Activated B cell treated with CpG ODN at 0.5 μM for 24 hours (primary cell): ENCODE measurements around the gene CBLL2. TPM values are rescaled to one million over a fixed set of nuclear protein-coding genes. Genes with fewer than 3 reads are reported as not detected.

Source experiments
- ATAC-seq: fragments of 200-7000 bp; cut with Tn5 transposase; one replicate; pipeline ENCODE4 v1.10.0; 2021; ENCODE audit warnings: low read depth, mild to moderate bottlenecking, moderate library complexity
- CTCF ChIA-PET: fragments of 350-600 bp; sonication (Branson Sonifier 250); formaldehyde crosslinking; loops from one replicate; lab custom pipeline; 2021; ENCODE audit warnings: antibody characterized with exemption; lab: Charles Lee
- POLR2A ChIA-PET: fragments of 350-600 bp; sonication (Branson Sonifier 250); formaldehyde crosslinking; loops from one replicate; lab custom pipeline; 2021; ENCODE audit warnings: antibody characterized with exemption; lab: Charles Lee
- DNase-seq: peaks from one replicate; pipeline ENCODE4 v3.0.0; 2022
- H3K27ac Mint-ChIP-seq: one replicate; pipeline ENCODE4 v1.8.0; 2020; ENCODE audit warnings: mixed read lengths
- H3K27me3 Mint-ChIP-seq: one replicate; pipeline ENCODE4 v1.8.0; 2021; ENCODE audit warnings: mixed read lengths
- H3K36me3 Mint-ChIP-seq: one replicate; pipeline ENCODE4 v1.8.0; 2021; ENCODE audit warnings: low read depth, mixed read lengths
- H3K4me1 Mint-ChIP-seq: one replicate; pipeline ENCODE4 v1.8.0; 2021; ENCODE audit warnings: mixed read lengths
- H3K4me3 Mint-ChIP-seq: one replicate; pipeline ENCODE4 v1.8.0; 2020; ENCODE audit warnings: mild to moderate bottlenecking, mixed read lengths
- H3K9me3 Mint-ChIP-seq: one replicate; pipeline ENCODE4 v1.8.0; 2020; ENCODE audit warnings: mixed read lengths
- intact Hi-C: fragments of 100-400 bp; cut with micrococcal nuclease; formaldehyde crosslinking; loops from one replicate; pipeline ENCODE4 v1.15.1; 2024
- total RNA-seq: library from RNA; stranded (reverse); gene quantifications from 2 replicates; pipeline ENCODE4 v1.2.3, GENCODE V29; 2022
- TF ChIP-seq, protein P1 (sequence below): fragments of 200-600 bp; IDR thresholded peaks from one replicate; pipeline ENCODE4 v1.8.0; 2022; ENCODE audit warnings: antibody characterized with exemption, mild to moderate bottlenecking

The CBLL2 gene, protein sequence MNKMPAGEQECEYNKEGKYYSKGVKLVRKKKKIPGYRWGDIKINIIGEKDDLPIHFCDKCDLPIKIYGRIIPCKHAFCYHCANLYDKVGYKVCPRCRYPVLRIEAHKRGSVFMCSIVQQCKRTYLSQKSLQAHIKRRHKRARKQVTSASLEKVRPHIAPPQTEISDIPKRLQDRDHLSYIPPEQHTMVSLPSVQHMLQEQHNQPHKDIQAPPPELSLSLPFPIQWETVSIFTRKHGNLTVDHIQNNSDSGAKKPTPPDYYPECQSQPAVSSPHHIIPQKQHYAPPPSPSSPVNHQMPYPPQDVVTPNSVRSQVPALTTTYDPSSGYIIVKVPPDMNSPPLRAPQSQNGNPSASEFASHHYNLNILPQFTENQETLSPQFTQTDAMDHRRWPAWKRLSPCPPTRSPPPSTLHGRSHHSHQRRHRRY
- total RNA-seq: not detected in 2 replicates

DNA sequence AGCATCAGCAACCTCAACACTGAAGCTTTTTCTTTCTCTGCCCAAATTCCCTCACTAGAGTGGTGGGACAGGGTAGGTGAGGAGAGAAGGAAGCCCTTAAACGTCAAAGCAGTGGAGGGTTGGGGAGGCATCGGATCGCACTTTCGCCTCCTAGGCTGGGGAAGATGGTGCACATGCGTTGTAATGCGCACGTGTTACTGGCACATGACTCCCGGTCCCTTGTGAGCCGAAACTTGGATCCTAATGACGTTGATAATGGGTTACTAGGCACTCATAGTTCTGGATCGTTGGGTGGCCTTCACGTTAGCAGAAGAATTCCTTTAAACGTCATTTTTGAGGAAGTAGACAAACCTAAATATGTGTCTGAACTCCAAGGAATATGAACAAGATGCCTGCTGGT lies at the start of gene CBLL2:
CBLL2 (plus strand) TSS at position 301 of the 400 bp plus-strand sequence; CDS start at position 380, 79 bp downstream.
- no peaks in the 10 kb centered on the region for H3K27me3 Mint-ChIP-seq
- TF ChIP-seq, protein P1, sequence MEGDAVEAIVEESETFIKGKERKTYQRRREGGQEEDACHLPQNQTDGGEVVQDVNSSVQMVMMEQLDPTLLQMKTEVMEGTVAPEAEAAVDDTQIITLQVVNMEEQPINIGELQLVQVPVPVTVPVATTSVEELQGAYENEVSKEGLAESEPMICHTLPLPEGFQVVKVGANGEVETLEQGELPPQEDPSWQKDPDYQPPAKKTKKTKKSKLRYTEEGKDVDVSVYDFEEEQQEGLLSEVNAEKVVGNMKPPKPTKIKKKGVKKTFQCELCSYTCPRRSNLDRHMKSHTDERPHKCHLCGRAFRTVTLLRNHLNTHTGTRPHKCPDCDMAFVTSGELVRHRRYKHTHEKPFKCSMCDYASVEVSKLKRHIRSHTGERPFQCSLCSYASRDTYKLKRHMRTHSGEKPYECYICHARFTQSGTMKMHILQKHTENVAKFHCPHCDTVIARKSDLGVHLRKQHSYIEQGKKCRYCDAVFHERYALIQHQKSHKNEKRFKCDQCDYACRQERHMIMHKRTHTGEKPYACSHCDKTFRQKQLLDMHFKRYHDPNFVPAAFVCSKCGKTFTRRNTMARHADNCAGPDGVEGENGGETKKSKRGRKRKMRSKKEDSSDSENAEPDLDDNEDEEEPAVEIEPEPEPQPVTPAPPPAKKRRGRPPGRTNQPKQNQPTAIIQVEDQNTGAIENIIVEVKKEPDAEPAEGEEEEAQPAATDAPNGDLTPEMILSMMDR: no peak
- intact Hi-C loops: no loop called here
- no peaks in the 10 kb centered on the region for H3K9me3 Mint-ChIP-seq
- POLR2A ChIA-PET: no interaction called here
- CTCF ChIA-PET: no interaction called here
- ATAC-seq (no peak), DNase-seq (no peak)
- H3K27ac Mint-ChIP-seq: no peak within 1 kb of the TSS
- H3K36me3 Mint-ChIP-seq: no peaks in the 10 kb centered on the region
- H3K4me3 Mint-ChIP-seq: no peak within 1 kb of the TSS
- H3K4me1 Mint-ChIP-seq: no peaks in the 10 kb centered on the region

DNA sequence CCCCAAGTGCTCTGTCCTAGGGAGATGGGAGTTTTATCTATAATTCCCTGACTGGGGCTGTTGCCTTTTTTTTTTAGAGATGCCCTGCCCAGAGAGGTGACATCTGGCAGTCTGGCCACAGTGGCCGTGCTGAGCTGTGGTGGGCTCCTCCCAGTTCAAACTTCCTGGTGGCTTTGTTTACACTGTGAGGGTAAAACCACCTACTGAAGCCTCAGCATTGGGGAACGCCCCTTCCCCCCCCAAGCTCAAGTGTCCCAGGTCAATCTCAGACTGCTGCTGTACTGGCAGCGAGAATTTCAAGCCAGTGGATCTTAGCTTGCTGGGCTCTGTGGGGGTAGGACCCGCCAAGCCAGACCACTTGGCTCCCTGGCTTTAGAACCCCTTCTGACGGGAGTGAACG lies 38.3 kb upstream of the CBLL2 start:
- H3K36me3 Mint-ChIP-seq: no peaks in the 10 kb centered on the region
- CTCF ChIA-PET: no interaction called here
- intact Hi-C loops: no loop called here
- TF ChIP-seq, protein P1: no peak
- H3K4me3 Mint-ChIP-seq: no peak overlapping the region
- H3K27me3 Mint-ChIP-seq: peaks cover 3% of the 10 kb centered on the region
- POLR2A ChIA-PET: no interaction called here
- no peak overlapping the region for H3K27ac Mint-ChIP-seq
- DNase-seq: no peak
- no peak for ATAC-seq
- H3K4me1 Mint-ChIP-seq: no peaks in the 10 kb centered on the region
- no peaks in the 10 kb centered on the region for H3K9me3 Mint-ChIP-seq

DNA sequence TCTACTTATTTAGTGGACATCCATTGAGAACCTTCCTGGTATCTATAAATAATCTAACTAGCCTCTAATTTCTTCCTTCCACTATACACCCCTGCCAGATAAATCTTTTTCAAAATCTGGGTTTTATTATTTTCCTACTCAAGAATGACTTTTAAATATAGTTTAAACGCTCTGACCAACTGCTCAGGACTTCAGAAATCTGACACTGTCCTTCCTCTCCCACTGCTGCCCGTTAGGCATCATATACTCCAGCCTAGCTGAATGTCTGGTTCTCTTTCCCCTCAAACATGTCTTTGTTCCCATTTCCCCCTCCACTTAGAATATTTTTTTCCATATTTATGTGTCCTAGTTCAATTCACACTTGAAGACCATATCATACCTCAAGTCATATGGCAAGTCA lies 35.2 kb upstream of the CBLL2 start:
- ChIA-PET POLR2A (no interaction called here), CTCF (no interaction called here)
- intact Hi-C loops: no loop called here
- DNase-seq (no peak), ATAC-seq (no peak)
- Mint-ChIP-seq H3K9me3 (no peaks in the 10 kb centered on the region), H3K4me3 (no peak overlapping the region), H3K4me1 (no peaks in the 10 kb centered on the region), H3K36me3 (no peaks in the 10 kb centered on the region), H3K27me3 (peaks cover 3% of the 10 kb centered on the region), H3K27ac (no peak overlapping the region)
- TF ChIP-seq, protein P1: no peak

DNA sequence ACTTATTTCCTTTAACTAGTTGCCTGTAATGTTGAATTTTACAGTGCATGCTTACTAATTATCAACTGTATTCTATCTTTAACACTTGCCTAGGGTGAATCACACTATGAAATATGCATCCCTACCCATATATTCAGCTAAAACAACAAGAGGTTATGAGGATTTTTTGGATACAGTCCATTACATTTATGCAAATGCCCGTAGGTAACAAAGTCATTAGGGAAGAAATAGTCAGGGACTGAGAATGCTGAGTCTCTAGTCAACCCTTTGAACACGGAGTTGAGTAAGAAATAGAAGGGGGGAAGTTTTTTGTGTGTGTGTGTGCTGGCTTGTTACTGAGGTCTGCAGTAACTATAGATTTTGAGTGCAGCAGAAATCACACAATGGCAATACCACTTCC lies 26.1 kb upstream of the CBLL2 start:
- DNase-seq: no peak
- H3K9me3 Mint-ChIP-seq: no peaks in the 10 kb centered on the region
- ChIA-PET POLR2A (no interaction called here), CTCF (no interaction called here)
- intact Hi-C loops: no loop called here
- no peak overlapping the region for H3K4me3 Mint-ChIP-seq
- no peaks in the 10 kb centered on the region for H3K36me3 Mint-ChIP-seq
- H3K4me1 Mint-ChIP-seq: no peaks in the 10 kb centered on the region
- no peak for ATAC-seq
- H3K27ac Mint-ChIP-seq: no peak overlapping the region
- TF ChIP-seq, protein P1: no peak
- H3K27me3 Mint-ChIP-seq: no peaks in the 10 kb centered on the region

DNA sequence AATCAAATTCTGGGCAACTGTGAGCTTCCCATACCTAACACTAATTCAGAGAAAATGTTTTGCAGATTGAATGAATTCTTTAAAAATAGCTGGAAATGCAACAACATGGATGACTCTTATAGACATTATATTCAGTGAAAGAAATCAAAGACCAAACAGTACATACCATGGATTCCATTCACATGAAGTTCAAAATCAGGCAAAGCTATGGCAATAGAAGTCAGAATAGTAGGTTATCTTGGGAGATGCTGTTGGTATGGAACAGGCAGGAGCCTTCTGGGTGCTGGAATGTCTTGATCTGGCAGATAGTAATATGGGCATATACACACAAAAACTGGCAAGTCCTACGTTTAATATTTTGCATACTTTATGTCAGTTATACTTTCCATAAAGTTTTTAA lies 25.5 kb upstream of the CBLL2 start:
- no peaks in the 10 kb centered on the region for H3K36me3 Mint-ChIP-seq
- POLR2A ChIA-PET: no interaction called here
- H3K27ac Mint-ChIP-seq: no peak overlapping the region
- H3K9me3 Mint-ChIP-seq: no peaks in the 10 kb centered on the region
- no peak overlapping the region for H3K4me3 Mint-ChIP-seq
- H3K27me3 Mint-ChIP-seq: no peaks in the 10 kb centered on the region
- TF ChIP-seq, protein P1: no peak
- H3K4me1 Mint-ChIP-seq: no peaks in the 10 kb centered on the region
- no peak for DNase-seq
- CTCF ChIA-PET: no interaction called here
- intact Hi-C loops: no loop called here
- ATAC-seq: no peak
